Activated CD4-positive, alpha-beta T cell treated with anti-CD3 and anti-CD28 coated beads, Interleukin-2, amount 10 ng/mL, durations not matched to agents 24 days and 14 days (primary cell): ENCODE data around the gene TRAPPC10. TPM values are rescaled to one million over a fixed set of nuclear protein-coding genes. Genes with fewer than 3 reads are reported as not detected.
"Not testable (repeated sequence)": the region's sequence is repeated elsewhere in the genome, so short reads cannot be mapped to it uniquely, and the experiment has no call there.

Experiments
- DNase-seq: peaks from one replicate; pipeline ENCODE4 v3.0.0; 2022
- H3K27ac Mint-ChIP-seq: one replicate; pipeline ENCODE4 v1.8.0; 2022; ENCODE audit warnings: mild to moderate bottlenecking, mixed read lengths
- H3K27me3 Mint-ChIP-seq: one replicate; pipeline ENCODE4 v1.8.0; 2022; ENCODE audit warnings: mixed read lengths
- H3K36me3 Mint-ChIP-seq: one replicate; pipeline ENCODE4 v1.8.0; 2022; ENCODE audit warnings: low read depth, mild to moderate bottlenecking, mixed read lengths
- H3K4me1 Mint-ChIP-seq: one replicate; pipeline ENCODE4 v1.8.0; 2021; ENCODE audit warnings: mixed read lengths
- H3K4me3 Mint-ChIP-seq: one replicate; pipeline ENCODE4 v1.8.0; 2022; ENCODE audit warnings: mild to moderate bottlenecking, moderate library complexity, mixed read lengths
- H3K9me3 Mint-ChIP-seq: one replicate; pipeline ENCODE4 v1.8.0; 2021; ENCODE audit warnings: mixed read lengths
- intact Hi-C: fragments of 100-400 bp; cut with micrococcal nuclease; formaldehyde crosslinking; loops from one replicate; pipeline ENCODE4 v1.15.1; 2023
- total RNA-seq: library from RNA; stranded (reverse); gene quantifications from 2 replicates; pipeline ENCODE4 v1.2.3, GENCODE V29; 2022

Gene TRAPPC10
- total RNA-seq, 1 donor from 2014 or later = 75.0 TPM

GRCh38 chr21:44094832-44095231, 82.7 kb downstream of the TRAPPC10 start:
- H3K27me3 Mint-ChIP-seq = no peaks in the 10 kb centered on the region

GRCh38 chr21:44098507-44098906, 86.4 kb downstream of the TRAPPC10 start:
- intact Hi-C loops, H3K4me1 Mint-ChIP-seq, H3K27ac Mint-ChIP-seq, H3K9me3 Mint-ChIP-seq, DNase-seq, H3K27me3 Mint-ChIP-seq, H3K4me3 Mint-ChIP-seq: not testable (repeated sequence)
- peaks cover 12% of the 10 kb centered on the region for H3K36me3 Mint-ChIP-seq

More at GRCh38 chr21:44094832-44095231, 82.7 kb downstream of the TRAPPC10 start:
- intact Hi-C loops = no loop called here
- no peak for DNase-seq
- peaks cover 13% of the 10 kb centered on the region for H3K4me1 Mint-ChIP-seq
- no peak overlapping the region for H3K4me3 Mint-ChIP-seq
- no peaks in the 10 kb centered on the region for H3K9me3 Mint-ChIP-seq
- peaks cover 32% of the 10 kb centered on the region for H3K36me3 Mint-ChIP-seq
- H3K27ac Mint-ChIP-seq = no peak overlapping the region

DNA sequence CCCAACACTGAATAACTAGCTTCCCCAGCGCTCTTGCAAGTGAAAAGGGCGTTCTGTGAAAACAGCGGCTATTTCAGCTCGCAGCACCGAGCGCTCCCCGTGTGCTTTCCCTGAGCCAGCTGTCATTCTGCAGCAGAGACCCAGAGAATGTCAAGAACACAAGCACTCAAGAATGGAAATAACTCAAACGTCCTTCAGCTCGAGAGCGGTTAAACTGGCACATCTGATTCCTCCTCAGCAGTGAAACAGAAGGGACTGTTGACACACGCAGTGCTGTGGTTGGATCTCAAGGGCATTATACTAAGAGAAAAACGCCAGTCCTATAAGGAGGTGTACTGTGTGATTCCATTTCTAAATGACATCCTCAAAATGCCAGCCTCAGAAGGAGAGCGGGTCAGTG, 86.9 kb downstream of the TRAPPC10 start:
- H3K4me3 Mint-ChIP-seq, H3K4me1 Mint-ChIP-seq, intact Hi-C loops, H3K27ac Mint-ChIP-seq, H3K36me3 Mint-ChIP-seq, H3K27me3 Mint-ChIP-seq, DNase-seq, H3K9me3 Mint-ChIP-seq: not testable (repeated sequence)

- H3K4me1 Mint-ChIP-seq, H3K9me3 Mint-ChIP-seq, H3K36me3 Mint-ChIP-seq, H3K27ac Mint-ChIP-seq, intact Hi-C loops, H3K27me3 Mint-ChIP-seq: not testable (repeated sequence)
- DNase-seq = peak; percentile 85
- peak within 1 kb of the TSS; percentile 44 for H3K4me3 Mint-ChIP-seq
Measured at GRCh38 chr21:44107026-44107501, 95.0 kb downstream of the TRAPPC10 start, which contains the start of gene PWP2. TSS of gene PWP2 (plus strand) at chr21:44107399. CDS start at chr21:44107417, 18 bp downstream.

GRCh38 chr21:44107589-44107988, 95.5 kb downstream of the TRAPPC10 start:
- intact Hi-C loops, DNase-seq, H3K27ac Mint-ChIP-seq, H3K4me1 Mint-ChIP-seq, H3K36me3 Mint-ChIP-seq, H3K4me3 Mint-ChIP-seq, H3K9me3 Mint-ChIP-seq, H3K27me3 Mint-ChIP-seq: not testable (repeated sequence)

DNA sequence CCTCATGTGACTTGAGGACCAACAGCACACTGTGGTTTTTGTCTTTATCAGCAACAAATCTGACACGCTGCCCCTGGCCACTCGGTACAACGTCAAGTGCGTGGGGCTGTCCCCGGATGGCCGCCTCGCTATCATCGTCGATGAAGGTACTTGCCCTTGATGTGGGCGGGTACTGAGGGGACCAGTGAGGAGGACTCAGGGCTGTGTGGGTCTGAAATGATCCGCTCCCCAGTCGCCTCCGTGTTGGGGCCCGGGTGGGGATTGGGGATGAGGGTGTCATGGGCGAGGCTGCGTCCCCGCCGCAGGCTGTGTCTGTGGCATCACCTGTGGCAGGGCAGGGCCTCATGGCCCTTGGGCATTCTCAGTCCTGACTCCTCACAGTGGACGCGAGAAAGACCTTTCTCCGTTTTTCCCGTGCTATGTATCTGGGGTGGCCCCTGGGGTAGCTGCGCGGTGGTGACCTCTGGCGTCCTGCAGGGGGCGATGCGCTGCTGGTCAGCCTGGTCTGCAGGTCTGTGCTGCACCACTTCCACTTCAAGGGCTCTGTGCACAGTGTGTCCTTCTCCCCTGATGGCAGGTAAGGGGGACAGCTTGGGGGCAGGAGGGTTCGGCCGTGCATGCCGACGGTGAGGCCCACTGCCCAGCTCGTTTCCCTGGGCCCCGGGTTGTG, 101.7 kb downstream of the TRAPPC10 start:
- H3K9me3 Mint-ChIP-seq, H3K4me3 Mint-ChIP-seq, H3K4me1 Mint-ChIP-seq, H3K36me3 Mint-ChIP-seq, H3K27ac Mint-ChIP-seq, intact Hi-C loops, H3K27me3 Mint-ChIP-seq, DNase-seq: not testable (repeated sequence)

DNA sequence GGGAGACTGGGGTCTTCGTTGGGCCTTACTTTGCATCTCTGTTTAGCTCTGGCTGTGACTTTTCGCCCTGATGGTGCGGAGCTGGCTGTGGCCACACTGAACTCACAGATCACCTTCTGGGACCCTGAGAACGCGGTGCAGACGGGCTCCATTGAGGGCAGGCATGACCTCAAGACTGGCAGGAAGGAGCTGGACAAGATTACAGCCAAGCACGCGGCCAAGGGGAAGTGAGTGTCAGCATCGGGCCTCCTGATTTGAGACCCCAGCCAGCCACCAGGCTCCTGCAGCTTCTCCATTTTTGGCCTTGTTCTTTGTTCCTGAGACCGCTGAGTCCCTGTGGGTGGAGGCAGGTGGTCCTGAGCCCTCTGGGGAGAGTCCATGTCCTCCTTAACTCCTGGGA, 110.0 kb downstream of the TRAPPC10 start:
- H3K27me3 Mint-ChIP-seq, H3K4me1 Mint-ChIP-seq, H3K27ac Mint-ChIP-seq, H3K4me3 Mint-ChIP-seq, H3K9me3 Mint-ChIP-seq, H3K36me3 Mint-ChIP-seq, intact Hi-C loops, DNase-seq: not testable (repeated sequence)

DNA sequence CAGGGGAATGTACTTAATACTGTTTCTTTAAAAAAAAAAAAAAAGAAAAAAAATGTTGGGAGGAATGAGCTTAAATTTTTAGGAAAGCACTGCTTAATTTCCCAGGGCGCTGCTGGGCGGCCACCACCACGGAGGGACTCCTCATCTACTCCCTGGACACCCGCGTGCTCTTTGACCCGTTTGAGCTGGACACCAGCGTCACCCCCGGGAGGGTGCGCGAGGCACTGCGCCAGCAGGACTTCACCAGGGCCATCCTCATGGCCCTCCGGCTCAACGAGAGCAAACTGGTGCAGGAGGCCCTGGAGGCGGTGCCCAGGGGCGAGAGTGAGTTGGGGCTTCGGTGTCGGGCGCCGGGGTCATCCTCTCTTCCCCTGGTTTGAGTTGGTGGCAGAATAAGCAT, 115.7 kb downstream of the TRAPPC10 start:
- H3K4me1 Mint-ChIP-seq, intact Hi-C loops, H3K36me3 Mint-ChIP-seq, H3K27me3 Mint-ChIP-seq, H3K9me3 Mint-ChIP-seq, DNase-seq, H3K4me3 Mint-ChIP-seq, H3K27ac Mint-ChIP-seq: not testable (repeated sequence)

- H3K27ac Mint-ChIP-seq, H3K9me3 Mint-ChIP-seq, H3K36me3 Mint-ChIP-seq, H3K4me1 Mint-ChIP-seq, H3K27me3 Mint-ChIP-seq, DNase-seq, intact Hi-C loops, H3K4me3 Mint-ChIP-seq: not testable (repeated sequence)
Measured at GRCh38 chr21:44133715-44134057, 121.6 kb downstream of the TRAPPC10 start.

DNA sequence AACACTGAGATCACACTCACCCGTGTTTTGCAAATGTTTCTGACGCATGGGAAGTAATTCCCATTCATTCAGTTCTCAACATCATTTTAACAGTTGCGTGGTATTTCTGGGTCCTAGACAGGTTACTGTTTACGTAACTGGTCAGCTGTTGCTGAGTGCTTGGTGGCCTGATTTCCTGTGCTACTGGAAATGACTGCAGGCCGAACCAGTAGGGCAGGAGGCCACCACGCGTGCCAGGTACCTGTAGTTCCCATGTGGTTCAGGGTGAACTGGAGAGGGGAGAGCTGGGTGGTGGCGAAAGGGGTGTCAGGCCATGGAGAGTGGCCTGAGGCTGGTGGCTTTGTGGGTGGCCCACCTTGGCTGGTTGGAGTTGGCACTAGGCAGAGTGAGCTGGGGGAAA, 122.6 kb downstream of the TRAPPC10 start:
- intact Hi-C loops, H3K36me3 Mint-ChIP-seq, H3K4me3 Mint-ChIP-seq, H3K27me3 Mint-ChIP-seq, H3K27ac Mint-ChIP-seq, DNase-seq, H3K9me3 Mint-ChIP-seq, H3K4me1 Mint-ChIP-seq: not testable (repeated sequence)

- DNase-seq, H3K27me3 Mint-ChIP-seq, H3K9me3 Mint-ChIP-seq, H3K36me3 Mint-ChIP-seq, intact Hi-C loops, H3K4me1 Mint-ChIP-seq, H3K4me3 Mint-ChIP-seq, H3K27ac Mint-ChIP-seq: not testable (repeated sequence)
Measured at GRCh38 chr21:44138039-44138438, 125.9 kb downstream of the TRAPPC10 start.

DNA sequence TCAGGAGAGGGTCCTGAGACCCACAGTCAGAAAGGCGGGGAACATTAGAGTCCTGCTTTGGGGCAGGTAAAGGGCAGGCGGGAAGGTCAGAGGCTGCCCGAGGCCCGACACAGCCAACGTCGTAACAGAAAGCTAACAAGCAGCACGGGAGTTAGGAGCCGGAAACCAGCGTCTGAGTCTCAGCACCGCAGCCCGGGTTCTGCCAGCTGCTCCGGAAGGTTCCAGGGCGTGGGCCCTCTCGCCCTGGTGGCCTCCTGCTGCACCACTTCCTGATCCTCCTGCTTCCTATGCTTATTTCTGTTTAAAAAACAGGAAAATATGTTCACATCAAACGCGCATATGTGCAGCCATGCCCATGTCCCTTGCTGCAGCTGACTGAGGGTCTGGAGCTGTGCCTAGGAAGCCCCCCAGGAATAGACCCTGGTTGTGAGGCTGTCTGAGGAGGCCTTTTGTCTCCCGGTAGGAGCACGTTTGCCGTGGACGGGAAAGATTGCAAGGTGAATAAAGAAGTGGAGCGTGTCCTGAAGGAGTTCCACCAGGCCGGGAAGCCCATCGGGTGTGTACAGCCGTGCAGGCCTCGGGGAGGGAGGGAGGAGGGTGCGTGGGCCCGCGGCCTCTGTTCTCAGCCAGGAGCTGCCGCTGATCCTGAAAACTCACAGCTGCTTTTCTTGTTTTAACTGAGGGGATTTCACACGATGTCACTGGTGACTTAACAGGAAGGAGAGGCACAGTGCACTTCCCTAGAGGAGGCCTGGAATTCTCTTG, 127.9 kb downstream of the TRAPPC10 start:
- H3K4me1 Mint-ChIP-seq, H3K27ac Mint-ChIP-seq, intact Hi-C loops, H3K27me3 Mint-ChIP-seq, H3K4me3 Mint-ChIP-seq, H3K9me3 Mint-ChIP-seq, H3K36me3 Mint-ChIP-seq: not testable (repeated sequence)
- DNase-seq = peak; percentile 48

DNA sequence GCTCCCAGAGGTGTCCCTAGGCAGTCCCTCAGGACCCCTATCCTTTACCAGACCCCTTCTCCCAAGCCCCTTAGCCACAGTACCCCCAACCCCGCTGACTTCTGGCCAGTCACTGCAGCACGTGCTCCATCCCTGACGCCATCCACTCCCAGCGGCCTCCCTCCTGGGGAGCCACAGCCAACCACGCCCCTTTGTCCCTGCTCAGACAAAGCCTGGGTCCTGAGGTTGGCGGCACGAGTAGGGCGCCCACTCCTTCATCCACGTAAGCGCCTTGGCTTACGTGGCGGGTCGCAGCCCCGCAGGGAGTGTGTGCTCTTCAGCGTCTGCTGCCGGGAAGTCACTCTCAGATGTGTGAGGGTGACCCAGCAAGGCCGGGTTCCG, 128.4 kb downstream of the TRAPPC10 start:
- intact Hi-C loops, H3K4me1 Mint-ChIP-seq, H3K4me3 Mint-ChIP-seq, H3K9me3 Mint-ChIP-seq, DNase-seq, H3K36me3 Mint-ChIP-seq, H3K27me3 Mint-ChIP-seq, H3K27ac Mint-ChIP-seq: not testable (repeated sequence)

DNA sequence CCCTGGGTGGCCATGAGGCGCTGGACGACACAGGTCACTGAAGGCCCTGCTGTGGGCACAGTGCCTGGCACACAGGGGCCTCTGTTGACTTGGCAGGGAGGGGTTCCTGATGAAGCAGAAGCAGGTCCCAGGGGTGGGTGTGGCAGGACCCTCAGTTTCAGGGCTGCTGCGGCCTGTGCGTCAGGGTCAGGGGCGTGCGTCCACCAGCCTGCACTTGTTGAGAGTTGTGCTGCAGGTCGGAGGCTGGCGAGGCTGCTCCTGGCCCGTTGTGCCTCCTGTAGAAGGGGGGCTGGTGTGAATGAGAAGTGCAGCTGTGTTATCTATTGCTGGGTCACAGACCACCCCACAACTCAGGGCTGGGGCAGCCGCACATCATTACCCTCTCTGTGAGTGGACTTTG, 130.4 kb downstream of the TRAPPC10 start:
- DNase-seq, H3K36me3 Mint-ChIP-seq, H3K27ac Mint-ChIP-seq, intact Hi-C loops, H3K27me3 Mint-ChIP-seq, H3K4me1 Mint-ChIP-seq, H3K4me3 Mint-ChIP-seq, H3K9me3 Mint-ChIP-seq: not testable (repeated sequence)

DNA sequence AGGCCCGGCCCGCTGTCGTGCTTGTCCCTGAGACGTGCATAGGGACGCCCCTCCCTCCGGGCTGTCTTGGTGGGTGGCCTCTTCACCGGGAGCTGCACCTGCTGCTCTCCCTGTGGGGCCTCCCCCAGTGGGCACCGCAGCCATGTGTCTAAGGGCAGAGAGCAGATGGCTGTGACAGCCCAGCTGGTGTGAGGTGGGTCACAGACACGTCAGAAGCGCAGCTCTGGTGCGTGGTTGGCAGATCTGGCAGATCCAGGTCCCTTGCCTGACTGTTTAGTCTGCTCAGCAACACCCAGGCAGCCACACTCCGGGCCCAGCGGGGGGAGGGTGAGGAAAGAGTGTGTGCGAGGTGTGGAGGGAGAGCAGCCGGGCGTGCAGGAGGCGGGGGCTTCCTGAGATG, 131.3 kb downstream of the TRAPPC10 start:
- H3K27me3 Mint-ChIP-seq, H3K36me3 Mint-ChIP-seq, DNase-seq, H3K9me3 Mint-ChIP-seq, H3K4me1 Mint-ChIP-seq, H3K27ac Mint-ChIP-seq, intact Hi-C loops, H3K4me3 Mint-ChIP-seq: not testable (repeated sequence)
